CD1c-positive myeloid dendritic cell (primary cell): ENCODE measurements around the gene KRTAP1-4.
"Not testable (repeated sequence)": the region's sequence is repeated elsewhere in the genome, so short reads cannot be mapped to it uniquely, and the experiment has no call there.

Experiments
- DNase-seq: peaks from one replicate; pipeline ENCODE4 v3.0.0-alpha.2; 2016; ENCODE audit errors: extremely low spot score

Gene KRTAP1-4

GRCh38 chr17:41048441-41048840, 18.4 kb upstream of the KRTAP1-4 start:
- no peak for DNase-seq

GRCh38 chr17:41046735-41047465, 16.9 kb upstream of the KRTAP1-4 start, which contains the start of gene KRTAP2-1:
Gene KRTAP2-1, minus strand, starts transcription at chr17:41047316. Its CDS starts 49 bp downstream, at chr17:41047267.
- DNase-seq: not testable (repeated sequence)

- no peak for DNase-seq
Observed at GRCh38 chr17:41042953-41043352, 13.0 kb upstream of the KRTAP1-4 start.

DNA sequence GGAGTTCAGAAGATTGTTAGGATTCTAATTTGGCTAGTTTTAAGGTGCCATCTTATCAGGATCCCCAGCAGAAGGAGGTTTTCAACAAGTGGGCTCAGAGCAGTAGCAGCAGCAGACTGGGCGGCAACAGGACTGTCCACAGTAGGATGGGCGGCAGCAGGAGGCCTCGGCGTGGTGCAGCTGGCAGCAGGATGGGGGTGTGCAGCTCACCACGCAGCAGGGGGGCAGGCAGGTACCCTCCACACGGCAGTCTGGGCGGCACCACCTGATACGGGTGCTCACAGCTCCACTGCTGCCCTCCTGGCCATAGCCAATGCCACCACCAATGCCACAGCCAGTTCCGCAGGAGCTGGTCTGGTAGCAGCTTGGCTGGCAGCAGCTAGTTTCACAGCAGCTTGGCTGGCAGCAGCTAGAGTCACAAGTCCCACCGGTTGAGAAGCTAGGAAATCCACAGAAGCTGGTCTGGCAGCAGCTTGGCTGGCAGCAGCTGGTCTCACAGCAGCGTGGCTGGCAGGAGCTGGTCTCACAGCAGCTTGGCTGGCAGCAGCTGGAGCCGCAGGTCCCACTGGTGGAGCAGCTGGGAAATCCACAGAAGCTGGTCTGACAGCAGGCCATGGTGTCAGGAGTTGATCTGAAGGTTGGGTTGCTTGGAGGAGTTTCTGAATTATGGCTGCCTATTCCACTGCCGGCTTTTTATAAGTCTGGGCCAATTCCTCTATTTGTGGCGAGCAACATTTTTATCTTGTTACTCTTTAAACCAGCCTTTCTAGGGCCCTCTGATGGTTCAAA, 11.0 kb upstream of the KRTAP1-4 start, which contains the start of gene KRTAP1-1:
KRTAP1-1 (minus strand) TSS at position 668 of the 789 bp plus-strand sequence; CDS start at position 615, 53 bp downstream.
- DNase-seq: not testable (repeated sequence)

GRCh38 chr17:41037853-41038350, 7.9 kb upstream of the KRTAP1-4 start:
- DNase-seq: no peak

DNA sequence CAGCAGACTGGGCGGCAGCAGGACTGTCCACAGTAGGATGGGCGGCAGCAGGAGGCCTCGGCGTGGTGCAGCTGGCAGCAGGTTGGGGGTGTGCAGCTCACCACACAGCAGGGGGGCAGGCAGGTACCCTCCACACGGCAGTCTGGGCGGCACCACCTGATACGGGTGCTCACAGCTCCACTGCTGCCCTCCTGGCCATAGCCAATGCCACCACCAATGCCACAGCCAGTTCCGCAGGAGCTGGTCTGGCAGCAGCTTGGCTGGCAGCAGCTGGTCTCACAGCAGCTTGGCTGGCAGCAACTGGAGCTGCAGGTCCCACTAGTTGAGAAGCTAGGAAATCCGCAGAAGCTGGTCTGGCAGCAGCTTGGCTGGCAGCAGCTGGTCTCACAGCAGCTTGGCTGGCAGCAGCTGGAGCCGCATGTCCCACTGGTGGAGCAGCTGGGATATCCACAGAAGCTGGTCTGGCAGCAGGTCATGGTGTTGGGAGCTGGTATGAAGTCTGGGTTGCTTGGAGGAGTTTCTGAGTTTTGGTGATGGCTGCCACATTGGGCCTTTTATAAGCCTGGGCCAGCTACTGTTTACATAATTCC, 4.4 kb upstream of the KRTAP1-4 start, which contains the start of gene KRTAP1-3:
KRTAP1-3 (minus strand) TSS at position 529 of the 590 bp plus-strand sequence; CDS start at position 476, 53 bp downstream.
- not testable (repeated sequence) for DNase-seq

- no peak for DNase-seq
Observed at GRCh38 chr17:41026715-41027471, 3.1 kb downstream of the KRTAP1-4 start, which contains the start of gene KRTAP1-5. Gene KRTAP1-5, minus strand, starts transcription at chr17:41027208. Its CDS starts 53 bp downstream, at chr17:41027155.

GRCh38 chr17:41024697-41025096, 5.3 kb downstream of the KRTAP1-4 start:
- DNase-seq: no peak

- no peak for DNase-seq
Observed at GRCh38 chr17:41020336-41020735, 9.7 kb downstream of the KRTAP1-4 start.

- DNase-seq: no peak
Observed at GRCh38 chr17:41019415-41019814, 10.6 kb downstream of the KRTAP1-4 start.

- DNase-seq: no peak
Observed at GRCh38 chr17:41018541-41018940, 11.5 kb downstream of the KRTAP1-4 start.

- DNase-seq: no peak
Observed at GRCh38 chr17:41016578-41017215, 13.3 kb downstream of the KRTAP1-4 start.

GRCh38 chr17:41015454-41015853, 14.5 kb downstream of the KRTAP1-4 start:
- no peak for DNase-seq

DNA sequence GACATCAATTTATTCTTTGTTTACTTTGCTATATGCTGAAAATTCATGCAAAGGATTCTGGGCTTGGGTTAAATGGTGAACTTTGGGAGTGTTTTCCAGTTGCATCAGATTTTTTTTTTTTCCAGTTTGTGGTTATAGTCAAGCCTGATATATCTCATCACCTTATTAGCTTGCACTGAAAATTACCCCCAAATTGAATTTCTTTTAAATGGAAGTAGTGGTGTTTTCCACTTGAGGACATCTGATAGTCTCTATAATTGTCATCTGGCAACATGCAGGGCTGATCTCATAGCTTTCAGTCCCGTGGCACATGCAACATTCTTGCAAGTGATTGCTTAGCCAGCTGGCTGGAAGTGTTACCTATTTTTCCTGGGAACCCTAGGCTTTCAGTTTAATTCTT, 16.4 kb downstream of the KRTAP1-4 start:
- no peak for DNase-seq

DNA sequence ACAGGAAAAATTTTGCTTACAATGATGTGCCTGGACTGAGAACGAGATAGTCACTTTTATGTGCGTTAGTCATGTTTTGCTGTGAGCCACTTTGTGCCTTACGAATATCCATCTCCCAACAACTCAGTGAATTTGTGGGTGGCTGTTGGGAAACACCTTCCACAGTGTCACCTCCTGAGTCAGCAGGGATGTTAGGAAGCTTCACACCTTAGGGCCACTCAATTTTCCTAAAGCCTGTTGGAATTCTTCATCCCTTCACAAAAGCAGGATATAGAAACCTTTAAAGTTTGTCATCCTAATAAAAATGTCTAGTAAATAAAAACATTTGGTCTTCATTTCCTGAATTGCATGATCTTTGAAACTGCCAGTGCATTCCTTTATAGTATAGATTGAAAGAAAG, 16.8 kb downstream of the KRTAP1-4 start:
- DNase-seq: no peak

DNA sequence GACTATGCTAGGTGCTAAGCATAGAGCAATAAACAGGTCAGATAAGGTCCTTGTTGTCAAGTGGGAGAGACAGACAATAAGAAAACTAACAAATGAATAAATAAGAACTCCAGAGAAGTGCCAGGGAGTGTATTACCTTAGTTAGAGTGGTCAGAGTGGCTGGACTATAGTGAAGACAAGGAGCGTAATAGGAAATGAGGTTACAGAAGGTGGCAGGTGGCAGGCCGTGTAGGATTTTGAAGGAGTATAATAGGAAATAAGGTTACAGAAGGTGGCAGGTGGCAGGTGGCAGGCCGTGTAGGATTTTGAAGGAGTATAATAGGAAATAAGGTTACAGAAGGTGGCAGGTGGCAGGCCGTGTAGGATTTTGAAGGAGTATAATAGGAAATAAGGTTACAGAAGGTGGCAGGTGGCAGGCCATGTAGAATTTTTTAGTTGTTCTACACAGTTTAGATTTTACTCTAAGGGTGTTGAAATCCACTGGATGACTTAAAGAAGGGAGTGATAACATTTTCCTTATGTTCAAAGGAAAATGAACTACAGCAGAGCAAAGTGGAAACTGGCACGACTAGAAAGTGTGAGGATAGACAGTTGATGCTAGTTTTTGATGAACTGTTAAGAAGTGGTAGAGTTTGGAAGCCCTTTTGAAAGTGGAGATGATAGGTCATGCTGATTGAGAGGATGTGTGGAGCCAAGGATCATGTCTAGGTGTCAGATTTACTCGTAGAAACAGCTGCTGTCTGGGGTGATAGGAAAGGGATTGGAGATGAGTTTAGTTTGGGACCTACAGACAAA, 17.5 kb downstream of the KRTAP1-4 start:
- DNase-seq: no peak

DNA sequence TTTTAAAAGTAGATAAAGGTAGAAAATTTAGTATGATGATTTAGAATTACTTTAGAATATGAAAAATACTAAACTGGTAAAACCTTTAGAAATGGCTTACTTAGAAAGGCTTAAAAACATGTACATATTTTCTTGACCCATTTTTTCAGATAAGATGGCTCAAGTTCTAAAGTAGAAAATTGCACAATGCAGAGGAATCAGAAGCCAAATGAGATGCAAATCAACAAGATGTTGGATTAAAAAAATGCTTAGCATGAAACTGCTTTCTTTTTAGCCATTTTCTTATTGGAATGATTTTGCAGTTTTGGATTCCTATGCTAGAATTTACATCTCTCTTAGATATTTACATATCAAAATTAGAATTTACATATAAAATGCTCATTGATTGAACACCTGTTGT, 19.6 kb downstream of the KRTAP1-4 start:
- no peak for DNase-seq

DNA sequence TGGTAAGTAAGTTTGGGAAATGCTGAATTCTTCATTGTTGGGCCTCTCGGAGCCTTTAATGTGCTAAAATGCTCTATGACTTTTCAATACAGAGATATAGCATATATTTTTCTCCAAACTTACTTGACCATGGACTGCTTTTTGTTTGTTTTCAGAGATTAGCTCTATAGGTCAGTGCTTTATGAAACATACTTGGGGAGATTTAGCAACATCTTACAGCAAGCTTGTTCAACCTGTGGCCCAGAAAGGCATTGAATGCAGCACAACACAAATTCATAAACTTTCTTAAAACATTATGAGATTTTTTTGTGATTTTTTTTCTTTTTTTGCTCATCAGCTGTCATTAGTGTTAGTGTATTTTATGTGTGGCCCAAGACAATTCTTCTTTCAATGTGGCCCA, 20.1 kb downstream of the KRTAP1-4 start:
- no peak for DNase-seq

- no peak for DNase-seq
Observed at GRCh38 chr17:41009301-41009760, 20.7 kb downstream of the KRTAP1-4 start.

DNA sequence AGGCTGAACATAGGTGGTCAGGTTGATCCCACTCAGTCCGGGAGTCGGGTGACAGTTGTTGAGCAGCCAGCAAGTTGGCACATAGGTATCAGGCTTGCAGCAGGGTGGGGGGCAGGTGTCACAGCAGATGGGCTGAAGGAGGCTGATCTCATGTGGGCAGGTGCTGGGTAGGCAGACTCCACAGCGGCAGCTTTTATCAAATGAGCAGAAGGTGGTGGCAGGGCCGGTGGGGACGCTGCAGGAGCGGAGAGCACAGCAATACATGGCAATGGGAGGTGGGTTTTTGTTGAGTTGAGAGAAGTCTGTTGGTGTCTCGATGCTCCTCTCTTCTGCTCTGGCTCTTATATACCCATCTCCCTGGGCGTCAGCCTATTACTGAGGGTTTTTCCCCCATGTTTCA, 21.2 kb downstream of the KRTAP1-4 start, which contains the start of gene KRTAP3-1:
KRTAP3-1 (minus strand) TSS at position 318 of the 400 bp plus-strand sequence; CDS start at position 264, 54 bp downstream.
- no peak for DNase-seq
